Retina (tissue), 1 donor: ENCODE data around the gene METTL16.

Source experiments
- DNase-seq: peaks from one replicate; pipeline ENCODE4 v3.0.0-alpha.2; 2016

The METTL16 gene

DNA sequence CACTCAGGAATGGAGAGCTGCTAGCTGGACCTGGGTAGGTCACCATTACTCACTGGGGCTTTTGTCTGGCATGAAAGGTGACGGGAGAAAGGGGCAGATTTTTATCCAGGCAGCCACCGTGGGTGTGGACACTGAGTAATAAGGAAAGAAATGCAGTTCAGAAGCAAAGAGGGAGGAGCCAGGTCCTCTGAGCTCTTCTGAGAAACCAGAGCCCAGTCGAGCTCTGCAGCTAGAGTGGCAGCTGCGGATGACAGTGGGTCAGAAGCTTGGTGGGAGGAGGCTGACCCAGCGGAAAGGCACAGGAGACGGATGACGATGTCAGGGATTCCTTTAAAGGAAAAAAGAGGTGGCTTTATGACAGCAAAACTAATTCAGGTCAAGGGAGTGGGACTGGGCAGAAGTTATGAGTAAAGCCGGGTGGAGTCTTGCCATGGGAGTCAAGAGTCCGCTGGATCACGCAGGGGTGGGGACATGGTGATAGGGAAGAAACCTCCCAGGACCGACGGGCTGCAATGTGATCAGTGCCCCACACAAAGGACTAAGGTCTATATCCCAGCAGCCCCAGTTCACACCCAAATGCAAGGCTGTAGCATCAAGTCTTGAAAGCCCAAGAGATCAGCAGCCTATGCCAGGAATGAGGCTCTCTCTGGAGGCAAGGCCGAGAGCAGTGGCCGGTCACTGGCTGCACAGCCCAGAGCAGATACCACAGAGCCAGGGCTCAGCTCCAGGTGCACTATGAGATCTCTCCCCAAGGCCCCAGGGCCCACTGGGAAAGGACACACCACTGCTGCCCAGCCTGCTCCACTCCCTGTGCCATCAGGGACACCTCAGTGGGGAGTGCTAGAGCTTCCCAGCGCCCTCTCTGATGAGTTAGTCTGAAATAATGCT, 104.5 kb downstream of the METTL16 start:
- no peak for DNase-seq

DNA sequence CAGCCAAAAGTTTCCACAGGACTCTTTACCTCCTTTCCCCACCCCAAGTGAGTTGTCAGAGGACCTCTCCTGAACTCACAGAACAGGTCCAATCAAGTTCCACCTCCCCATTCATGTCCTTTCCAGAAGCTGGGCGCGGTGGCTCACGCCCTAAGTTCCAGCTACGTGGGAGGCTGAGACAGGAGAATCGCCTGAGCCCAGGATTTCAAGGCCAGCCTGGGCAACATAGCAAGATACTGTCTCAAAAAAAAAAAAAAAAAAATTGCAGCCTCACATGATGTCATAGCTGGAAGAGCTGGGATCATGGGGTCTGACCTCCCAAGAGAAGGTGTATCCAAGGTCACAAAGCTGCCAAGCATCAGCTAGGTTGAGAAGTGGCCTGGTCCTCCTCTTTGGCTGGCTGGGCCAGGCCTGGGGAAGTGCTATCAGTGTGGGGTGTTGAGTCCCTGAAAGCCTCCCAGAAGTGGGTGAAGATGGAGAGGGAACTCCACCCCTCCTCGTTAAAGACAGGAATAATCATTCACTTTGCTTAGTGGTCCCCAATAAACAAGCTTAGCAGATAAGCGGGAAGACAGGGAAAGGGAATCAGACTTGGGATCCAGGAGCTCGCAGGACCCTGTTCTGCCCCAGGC, 105.3 kb downstream of the METTL16 start:
- DNase-seq, result no peak

DNA sequence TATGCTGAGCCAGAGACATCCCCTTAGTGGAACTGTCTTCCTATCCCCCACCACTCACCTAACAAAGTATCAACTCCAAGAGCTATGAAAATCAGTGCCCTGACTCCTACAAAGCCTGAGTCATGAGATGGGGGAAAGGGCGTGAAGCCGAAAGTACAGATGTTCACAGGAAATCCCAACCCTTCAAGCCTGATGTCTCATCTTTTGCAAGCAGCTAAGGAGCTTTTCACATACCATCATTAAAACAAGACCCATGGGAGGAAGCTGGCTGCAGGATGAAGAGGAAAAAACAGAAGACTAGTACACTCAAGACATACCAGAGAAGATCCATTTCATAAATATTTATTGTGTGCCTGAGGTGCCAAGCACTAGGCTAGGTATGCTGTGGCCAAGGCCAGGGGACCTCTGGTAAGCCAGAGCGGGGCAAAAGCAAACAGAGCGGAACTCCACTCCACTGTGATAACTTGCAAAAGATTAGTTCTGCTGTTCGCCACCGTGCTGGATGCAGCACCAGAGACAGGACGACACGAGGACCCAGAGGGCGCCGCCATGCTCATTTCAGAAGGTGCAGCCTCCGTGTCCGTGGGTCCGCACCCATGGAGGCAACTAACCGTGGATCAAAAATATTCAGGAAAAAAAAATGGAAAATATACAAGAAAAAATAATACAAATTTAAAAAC, 106.3 kb downstream of the METTL16 start:
- DNase-seq, result no peak

DNA sequence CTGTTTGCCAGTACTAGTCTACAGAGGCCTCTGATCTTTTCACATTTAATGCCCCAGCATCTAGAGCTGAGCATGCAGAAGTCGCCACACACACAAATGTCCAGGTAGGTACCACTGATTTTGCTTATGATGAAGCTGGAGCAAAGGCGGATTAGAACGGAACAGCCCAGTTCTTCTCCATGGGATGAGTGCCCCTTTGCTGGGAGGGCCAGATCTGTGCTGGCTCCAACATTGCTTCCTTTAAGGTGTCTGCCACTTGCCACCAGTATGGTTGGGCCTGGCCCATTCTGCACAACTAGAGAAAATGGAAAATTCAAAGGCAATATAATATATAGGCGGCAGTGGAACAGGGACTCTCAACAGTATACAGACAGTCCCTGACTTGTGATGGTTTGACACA, 108.6 kb downstream of the METTL16 start:
- no peak for DNase-seq

DNA sequence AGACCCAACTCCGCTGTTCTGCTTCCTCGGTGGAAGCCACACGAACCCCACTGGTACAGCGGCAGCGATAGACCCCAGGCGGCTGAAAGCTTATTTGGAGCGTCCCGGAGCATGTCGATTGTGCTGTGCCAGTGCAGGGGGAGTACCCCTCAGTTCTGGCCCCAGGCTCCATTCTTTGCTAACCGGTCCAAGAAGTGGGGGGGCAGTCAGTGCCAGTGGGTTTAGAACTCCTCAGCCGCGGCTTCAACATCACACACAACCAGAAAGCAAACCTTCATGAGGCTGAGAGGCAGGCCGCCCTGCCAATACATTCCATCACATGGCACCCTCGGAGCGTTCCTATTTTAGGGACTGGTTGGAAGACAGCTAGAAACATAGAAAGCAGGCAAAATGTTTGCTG, 109.1 kb downstream of the METTL16 start:
- DNase-seq, result no peak

DNA sequence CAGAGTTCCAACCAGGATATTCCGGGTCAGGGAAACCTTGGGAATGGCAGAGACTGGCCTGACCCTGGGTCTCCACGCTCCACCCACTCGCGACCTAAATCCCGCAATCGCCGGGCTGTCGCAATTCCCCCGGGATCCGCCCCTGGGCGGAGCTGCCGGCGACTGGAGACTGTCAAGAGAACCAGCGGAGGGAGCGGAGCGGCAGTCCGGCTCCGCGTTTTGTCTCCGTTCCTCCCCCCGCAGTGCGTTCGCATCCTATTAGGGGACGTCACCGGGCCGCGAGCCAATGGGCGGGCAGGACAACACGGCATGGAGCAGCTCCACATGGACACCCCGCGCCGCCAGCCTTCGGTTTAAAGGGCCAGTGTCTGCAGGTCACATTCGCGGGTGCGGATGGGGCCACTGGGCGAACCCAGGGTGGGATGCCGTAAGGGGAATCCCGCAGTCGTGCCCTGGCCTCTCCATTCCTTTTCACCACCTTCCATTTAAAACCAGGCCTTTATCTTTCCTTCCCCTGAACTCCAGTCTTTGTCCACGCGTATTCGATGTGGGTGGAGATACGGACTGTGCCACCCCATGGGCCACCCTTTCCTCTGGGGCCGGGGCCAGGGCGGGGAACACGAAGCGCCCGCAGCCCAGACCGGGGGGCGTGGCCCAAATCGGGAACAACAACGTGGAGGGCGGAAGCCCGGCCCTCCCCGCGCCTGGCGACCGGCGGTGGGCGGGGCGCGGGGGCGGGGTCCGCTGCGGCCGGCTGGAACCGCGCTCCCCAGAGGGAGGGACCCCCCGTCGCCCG, 110.1 kb downstream of the METTL16 start:
- DNase-seq, result peak; percentile 100

DNA sequence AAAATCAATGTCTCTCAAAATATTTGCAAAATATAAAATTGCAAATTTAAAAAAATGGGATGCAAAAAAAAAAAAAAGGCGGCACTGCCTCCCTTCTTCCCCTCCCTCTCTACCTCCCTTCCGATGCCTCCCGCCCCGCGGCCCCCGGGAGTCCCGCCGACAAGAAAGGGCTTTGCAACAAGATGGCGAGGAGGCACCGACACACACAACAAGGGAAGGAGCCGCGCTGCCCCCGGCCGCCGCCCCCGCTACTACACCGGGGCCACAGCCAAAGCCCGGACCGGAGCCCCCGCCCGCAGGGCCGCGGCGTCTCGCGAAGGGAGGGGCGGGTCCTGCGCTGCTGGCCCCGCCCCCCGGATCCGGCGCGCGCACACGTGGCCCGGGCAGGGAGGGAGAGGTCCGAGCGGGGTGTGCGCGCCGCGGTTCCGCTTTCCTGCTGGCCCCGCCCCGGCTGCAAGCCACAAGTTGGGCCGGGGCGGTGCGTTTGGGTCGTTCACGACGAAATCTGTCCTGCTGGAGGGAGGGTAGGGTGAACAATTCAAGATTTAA, 110.7 kb downstream of the METTL16 start, which contains the start of gene MNT:
MNT (minus strand) TSS at position 184 of the 549 bp plus-strand sequence. CDS start 348 bp downstream, outside the sequence.
- DNase-seq, result peak; percentile 98

DNA sequence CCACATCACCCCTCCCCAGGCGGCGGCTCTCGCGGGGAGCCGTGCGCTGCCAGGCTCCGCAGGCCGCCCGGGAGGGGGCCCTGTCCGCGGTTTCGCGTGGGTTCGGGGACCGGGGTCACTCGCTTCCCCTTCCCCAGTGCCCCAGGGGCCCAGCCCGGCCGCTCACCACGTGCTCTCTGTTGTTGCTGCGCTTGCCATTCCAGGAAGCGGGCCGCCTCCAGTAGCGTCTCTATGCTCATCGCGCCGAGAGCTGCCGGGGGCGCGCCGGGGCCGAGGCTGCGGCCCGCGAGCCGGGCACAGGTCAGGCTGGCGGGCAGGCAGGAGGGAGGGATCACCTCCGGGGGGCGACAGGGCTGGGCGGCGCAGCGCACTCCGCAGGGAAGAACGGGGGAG, 111.2 kb downstream of the METTL16 start:
- peak; percentile 77 for DNase-seq

DNA sequence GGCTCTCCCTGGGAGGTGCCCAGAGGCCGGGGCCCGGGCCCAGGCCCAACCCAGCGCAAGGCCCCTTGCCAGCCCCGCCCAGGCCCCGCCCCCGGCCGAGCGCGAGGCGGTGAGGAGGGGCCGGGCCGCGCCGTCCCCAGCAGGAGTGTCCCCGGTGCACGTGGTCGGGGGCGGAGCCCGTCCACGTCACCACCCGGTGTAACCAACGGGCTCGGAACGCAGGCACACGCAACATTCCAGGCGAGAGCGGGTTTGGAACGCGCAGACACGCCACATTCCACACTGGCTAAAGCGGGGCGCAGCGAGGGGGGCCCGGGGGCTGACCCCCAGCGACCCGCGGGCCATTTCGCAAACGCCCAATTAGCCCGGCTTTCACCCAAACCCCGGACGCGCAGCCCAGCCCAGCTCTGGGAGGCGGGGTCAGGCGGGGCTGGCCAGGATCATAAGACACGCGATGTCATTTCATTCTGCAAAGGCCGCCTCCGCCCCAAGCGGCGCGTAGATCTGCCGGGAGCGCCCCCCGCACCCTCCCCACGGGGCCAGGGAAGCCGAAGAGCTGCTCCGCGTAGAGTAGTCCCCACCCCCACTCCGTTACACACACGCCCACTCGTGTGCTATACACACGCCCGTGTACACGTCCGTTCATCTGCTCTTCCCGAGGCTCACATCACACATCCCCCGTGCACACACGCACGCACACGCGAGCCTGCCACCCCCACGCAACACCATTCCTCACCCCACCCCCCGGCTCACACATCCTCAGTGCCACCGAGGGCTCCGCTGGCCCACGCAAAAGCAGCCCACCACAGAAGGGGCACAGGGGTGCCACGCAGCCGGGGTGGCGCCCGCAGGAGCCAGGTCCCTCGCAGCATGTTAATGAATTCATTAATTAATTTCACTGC, 111.9 kb downstream of the METTL16 start:
- DNase-seq, result peak; percentile 96

DNA sequence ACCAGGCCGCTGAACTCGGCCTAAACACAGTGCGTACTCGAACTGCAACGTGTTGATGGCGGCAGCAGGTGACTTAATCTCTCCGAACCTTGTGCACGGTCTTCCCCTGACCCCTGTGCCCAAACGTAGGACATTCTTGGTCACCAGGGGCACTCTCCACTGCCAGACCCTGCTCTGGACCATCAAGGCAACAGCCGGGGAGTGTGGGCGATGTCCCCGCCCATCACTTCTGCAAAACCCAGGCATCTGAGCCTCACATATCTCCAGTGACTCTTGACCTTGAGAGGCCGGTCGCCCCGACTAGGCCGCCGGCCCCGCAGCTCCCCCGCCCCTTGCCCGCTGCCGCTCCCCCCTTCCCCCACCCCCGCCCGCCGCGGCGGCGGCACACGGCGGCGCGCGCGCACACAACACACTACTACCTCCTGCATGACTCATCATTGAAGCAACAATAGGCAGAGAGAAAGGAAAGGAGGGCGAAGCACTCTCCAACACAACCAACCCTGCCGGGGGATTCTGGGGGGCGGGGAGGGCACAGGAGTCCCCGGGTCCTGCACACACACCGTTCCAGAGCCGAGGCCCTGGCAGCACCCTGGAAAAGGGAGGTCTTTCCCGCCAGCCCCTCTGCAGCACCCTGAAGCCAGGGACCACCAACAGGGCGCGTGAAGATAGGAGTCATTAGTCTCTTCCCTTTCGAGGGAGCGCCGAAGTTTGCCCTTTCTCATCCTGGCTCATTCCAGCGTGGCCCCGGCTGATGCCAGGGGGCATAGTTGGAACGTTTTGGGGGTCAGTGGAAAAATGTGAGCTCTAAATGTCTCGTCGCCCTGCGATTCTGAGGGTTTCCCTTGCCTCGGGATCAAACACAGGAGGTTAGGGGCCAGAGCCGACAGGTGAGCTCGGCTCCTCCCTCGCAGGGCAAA, 112.8 kb downstream of the METTL16 start:
- DNase-seq, result peak; percentile 39

DNA sequence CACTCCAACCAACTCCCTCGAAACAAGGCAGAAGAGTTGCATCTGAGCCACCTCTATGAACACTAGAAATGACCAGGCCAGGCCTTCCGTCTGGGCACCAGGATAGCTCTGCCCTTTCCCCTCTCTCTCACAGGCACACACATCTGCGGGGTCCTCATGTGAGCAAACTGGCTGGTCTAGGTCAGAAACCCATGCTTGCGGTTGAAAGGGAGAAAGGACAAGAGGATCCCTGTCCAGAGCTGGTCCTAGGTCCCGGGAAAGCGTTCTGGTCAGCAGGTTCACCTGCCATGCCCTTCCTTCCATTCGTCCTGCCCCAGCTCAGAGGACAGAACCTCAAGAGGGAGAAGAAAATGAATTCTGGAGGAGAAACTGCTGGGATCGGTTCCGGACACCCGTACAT, 113.5 kb downstream of the METTL16 start:
- peak; percentile 38 for DNase-seq

DNA sequence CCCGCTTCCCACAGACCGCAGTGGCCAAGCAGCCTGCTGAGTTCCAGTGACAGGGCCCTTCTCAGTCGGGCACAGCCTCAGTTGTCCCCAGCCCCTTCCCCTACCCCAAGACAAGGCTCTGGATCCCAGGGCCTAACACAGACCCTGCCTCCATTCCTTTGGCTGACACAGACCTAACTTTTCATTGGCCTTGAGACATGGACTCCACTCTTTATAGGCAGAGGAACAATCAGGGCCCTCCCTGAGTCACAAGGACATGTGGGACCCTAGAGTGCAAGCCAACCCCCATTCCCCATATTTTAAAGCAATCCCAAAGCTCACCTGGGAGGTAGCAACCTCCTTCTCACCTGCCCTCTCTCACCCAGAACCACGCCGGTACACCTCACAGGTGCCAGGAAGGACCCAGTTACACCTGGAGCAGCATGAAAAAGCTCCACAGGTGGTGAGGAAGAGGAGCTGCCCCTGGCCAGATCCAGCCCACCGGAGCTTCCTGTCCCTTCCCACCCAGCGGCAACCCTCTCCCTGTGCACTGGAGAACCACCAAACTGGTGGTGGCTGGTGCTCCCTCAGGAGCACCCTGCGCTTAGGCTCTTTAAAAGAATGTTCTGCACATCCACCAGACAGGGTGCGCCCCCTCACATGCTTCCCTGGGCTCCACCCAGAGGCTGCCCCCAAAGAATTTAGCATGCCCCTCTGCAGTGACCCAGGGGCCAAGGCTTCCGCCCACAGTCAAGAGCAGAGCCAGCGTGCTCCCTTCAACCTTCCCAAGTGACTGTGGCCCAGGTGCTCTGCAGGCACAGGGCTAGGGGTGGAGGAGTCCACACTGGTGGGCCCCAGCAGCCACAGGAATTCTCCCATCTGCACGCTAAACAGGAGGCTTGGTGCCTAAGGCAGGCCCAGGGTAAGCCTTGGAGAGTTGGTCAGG, 114.2 kb downstream of the METTL16 start:
- no peak for DNase-seq

DNA sequence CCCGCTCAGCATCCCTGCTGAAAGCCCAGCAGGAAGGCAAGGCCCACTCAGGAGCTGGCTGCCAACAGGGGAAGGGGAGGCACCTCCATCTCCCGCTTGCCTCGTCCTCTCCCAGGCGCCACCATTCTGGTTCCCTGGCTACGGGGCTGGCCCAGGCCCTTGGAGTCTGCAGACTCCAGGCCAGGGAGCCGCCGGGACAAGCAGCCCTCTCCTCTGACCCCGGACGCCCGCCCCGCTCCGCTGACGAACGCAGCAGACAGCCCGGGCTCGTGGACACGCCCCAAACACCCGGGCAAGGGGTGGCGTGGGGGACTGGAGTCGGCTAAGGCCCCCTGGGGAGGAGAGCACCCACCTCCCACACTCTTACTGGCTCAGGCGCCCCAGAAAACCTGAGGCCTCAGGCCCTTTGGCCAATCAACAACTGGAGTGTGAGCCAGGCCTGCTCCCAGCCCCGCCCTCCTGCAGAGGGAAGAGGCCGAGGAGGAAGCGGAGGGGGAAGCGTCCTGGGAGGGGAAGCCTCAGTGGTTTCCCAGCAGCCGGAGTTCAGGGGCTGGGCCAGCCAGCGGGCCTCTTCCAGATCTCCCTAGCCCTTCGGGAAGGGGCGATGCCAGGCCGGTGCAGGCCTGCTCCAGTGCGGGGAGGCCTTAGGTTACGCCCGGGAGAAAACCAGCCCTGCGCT, 115.0 kb downstream of the METTL16 start:
- DNase-seq, result peak; percentile 91

DNA sequence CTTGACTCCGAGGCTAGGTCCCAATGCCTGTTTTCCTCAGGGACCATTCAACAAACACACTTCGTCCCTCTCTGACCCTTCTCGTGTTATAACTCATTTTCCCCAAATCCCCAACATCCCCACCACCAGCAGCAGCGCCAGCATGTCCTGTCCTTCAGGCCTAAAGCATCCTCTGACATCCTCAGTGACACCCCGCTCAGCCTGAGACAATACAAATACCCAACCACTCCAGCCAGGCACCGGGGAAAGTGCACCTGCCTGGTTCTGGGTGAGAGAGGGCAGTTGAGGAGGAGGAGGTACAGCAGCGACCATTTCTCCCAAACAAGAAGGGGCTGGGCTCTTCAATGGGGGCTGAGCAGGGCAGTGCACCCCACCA, 115.5 kb downstream of the METTL16 start:
- no peak for DNase-seq

DNA sequence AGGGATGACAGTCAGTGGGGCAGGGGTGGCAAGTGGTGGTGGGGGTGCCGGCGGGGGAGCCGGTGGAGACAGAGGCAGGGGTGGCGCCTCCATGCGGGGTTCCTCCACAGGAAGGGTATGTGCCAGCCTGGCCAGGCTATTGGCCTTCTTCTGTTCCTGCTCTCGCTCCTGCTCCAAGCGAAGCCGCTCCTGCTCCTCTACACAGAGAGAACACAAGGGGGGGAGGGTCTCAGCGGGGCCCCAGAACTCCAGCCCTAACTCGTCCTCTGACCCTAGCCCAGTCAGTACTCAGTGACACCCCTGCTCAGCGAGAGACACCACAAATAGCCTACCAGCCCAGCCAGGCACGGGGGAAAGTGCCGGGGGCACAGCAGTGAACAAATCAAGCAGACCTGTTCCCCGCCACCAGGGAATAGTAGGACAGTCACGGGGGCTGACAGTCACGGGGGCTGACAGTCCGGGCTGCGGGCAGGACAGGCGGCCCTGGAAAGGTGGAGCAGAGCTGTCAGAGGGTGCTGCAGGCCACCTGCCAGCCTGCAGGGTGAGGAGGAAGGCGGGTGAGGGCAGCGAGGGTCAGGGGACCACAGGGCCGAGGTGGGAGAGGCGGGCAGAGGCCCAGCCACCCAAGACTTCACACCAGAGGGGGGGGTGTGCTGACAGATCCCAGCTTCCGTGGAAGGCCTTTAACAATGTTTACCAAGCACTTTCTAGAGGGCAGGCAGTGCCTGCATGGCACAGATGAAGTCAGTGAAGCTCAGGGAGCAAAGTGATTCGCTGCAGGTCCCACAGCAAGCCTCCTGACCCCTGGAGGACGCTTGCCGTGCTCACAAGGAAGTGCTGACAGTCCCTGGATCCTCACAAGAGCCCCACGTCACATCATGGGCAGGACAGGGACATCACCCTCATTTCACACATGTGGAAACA, 116.2 kb downstream of the METTL16 start:
- DNase-seq, result peak; percentile 38

DNA sequence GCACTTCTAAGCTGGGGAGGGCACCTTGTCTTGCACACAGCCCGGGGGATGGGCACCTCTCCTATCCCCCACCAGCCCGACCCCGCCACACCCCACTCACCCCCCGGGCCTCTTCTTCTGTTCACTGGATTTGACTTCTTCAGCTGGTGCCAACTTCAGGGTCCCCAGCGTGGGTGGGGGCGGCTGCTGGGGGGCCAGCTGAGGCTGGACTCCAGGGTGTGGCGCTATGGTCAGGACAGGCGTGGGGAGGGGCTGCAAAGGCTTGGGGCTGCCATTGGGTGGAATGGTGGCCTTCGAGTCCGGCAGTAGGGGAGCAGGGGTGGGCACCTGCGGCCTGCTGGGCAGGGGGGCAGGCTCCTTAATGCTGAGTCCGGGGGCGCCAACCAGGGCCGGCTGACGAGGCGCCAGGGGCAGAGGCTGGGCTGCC, 116.9 kb downstream of the METTL16 start:
- no peak for DNase-seq
